Ascending aorta (tissue), 2 donors: ENCODE results near the gene KCNQ1. TPM values are rescaled to one million over a fixed set of nuclear protein-coding genes. Genes with fewer than 3 reads are reported as not detected.
A peak's percentile ranks its signal among the peaks of the same experiment; 100 is the strongest.

ENCODE experiments used
- DNase-seq, 2 donors: peaks; one replicate each; pipeline ENCODE4 v3.0.0-alpha.2; 2019; ENCODE audit warnings: low spot score in 2 of 2
- H3K27ac ChIP-seq, 2 donors: fragments of 200-600 bp; sonication (generic); one replicate each; pipeline ENCODE4 v1.5.1; 2016 to 2017; ENCODE audit warnings: mild to moderate bottlenecking in 1 of 2
- H3K27me3 ChIP-seq: fragments of 200-600 bp; sonication (generic); one replicate; pipeline ENCODE4 v1.5.1; 2017
- H3K36me3 ChIP-seq, 2 donors: fragments of 200-600 bp; sonication (generic); one replicate each; pipeline ENCODE4 v1.5.1; 2016
- H3K4me1 ChIP-seq, 2 donors: fragments of 200-600 bp; sonication (generic); one replicate each; pipeline ENCODE4 v1.5.1; 2016 to 2017; ENCODE audit warnings: mild to moderate bottlenecking in 1 of 2
- H3K4me3 ChIP-seq, 2 donors: fragments of 200-600 bp; sonication (generic); one replicate each; pipeline ENCODE4 v1.5.1; 2016 to 2017; ENCODE audit warnings: mild to moderate bottlenecking in 1 of 2
- H3K9me3 ChIP-seq, 2 donors: fragments of 200-600 bp; sonication (generic); one replicate each; pipeline ENCODE4 v1.5.1; 2016
- CTCF ChIP-seq, 3 experiments: fragments of 200-600 bp in 2 of 3; fragments of 450-650 bp in 1 of 3; sonication (generic) in 2 of 3; IDR thresholded peaks; one replicate each; pipeline ENCODE4 v1.5.1; 2016 to 2019; ENCODE audit warnings: antibody characterized with exemption in 3 of 3, mild to moderate bottlenecking in 1 of 3, moderate library complexity in 1 of 3
- intact Hi-C: fragments of 100-400 bp; cut with DNase I; formaldehyde crosslinking; loops from one replicate; pipeline ENCODE4 v1.15.1; 2023
- total RNA-seq: library from RNA; depleted of rRNA; stranded (reverse); fragments of >200 nt; gene quantifications from one replicate; pipeline ENCODE4 v1.1.0, GENCODE V29; 2016

Gene KCNQ1
- total RNA-seq, 1 donor from 2014 or later = 2.3 TPM

- no peaks in the 10 kb centered on the region for H3K36me3 ChIP-seq
- H3K27ac ChIP-seq = no peak overlapping the region
- peak; percentile 1 to 39 for DNase-seq
Measured at GRCh38 chr11:2585566-2586086, 140.8 kb downstream of the KCNQ1 start.

GRCh38 chr11:2586087-2586792 lies 141.4 kb downstream of the KCNQ1 start:
- Histone ChIP-seq H3K27ac (no peak overlapping the region), H3K4me3 (no peak overlapping the region), H3K36me3 (no peaks in the 10 kb centered on the region), H3K4me1 (no peaks in the 10 kb centered on the region), H3K27me3 (no peaks in the 10 kb centered on the region), H3K9me3 (no peaks in the 10 kb centered on the region)
- TF ChIP-seq CTCF (IDR thresholded peaks at IDR 0.05) = no peak
- intact Hi-C loops = no loop called here
- DNase-seq = peak in 1 of 2 donors; percentile 56

More at GRCh38 chr11:2585566-2586086, 140.8 kb downstream of the KCNQ1 start:
- Histone ChIP-seq H3K4me3 (no peak overlapping the region), H3K27me3 (no peaks in the 10 kb centered on the region), H3K9me3 (no peaks in the 10 kb centered on the region), H3K4me1 (no peaks in the 10 kb centered on the region)
- intact Hi-C loops = no loop called here
- TF ChIP-seq CTCF (IDR thresholded peaks at IDR 0.05) = no peak

DNA sequence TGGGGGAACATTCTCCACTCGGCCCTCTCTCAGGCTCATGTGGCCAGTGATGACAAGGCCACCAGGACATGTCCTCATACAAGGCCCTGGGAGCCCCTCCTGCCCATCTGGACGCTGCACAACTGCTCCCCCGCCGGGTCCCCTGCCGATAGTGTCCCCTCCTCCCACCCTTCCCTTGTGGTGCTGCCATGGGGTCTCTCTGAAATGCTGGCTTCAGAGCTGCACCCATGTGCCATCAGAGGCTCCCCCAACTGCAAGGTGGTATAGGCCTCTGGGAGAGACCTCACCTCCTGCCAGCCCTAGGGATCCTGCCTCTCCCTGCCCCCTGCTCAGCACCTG lies 142.0 kb downstream of the KCNQ1 start:
- Histone ChIP-seq H3K27ac (no peak overlapping the region), H3K4me3 (no peak overlapping the region), H3K9me3 (no peaks in the 10 kb centered on the region), H3K36me3 (no peaks in the 10 kb centered on the region), H3K27me3 (no peaks in the 10 kb centered on the region), H3K4me1 (no peaks in the 10 kb centered on the region)
- intact Hi-C loops = no loop called here
- DNase-seq = no peak
- no peak for TF ChIP-seq CTCF (IDR thresholded peaks at IDR 0.05)

- Histone ChIP-seq H3K4me3 (no peak overlapping the region), H3K9me3 (no peaks in the 10 kb centered on the region), H3K27ac (no peak overlapping the region), H3K36me3 (no peaks in the 10 kb centered on the region), H3K4me1 (no peaks in the 10 kb centered on the region), H3K27me3 (no peaks in the 10 kb centered on the region)
- intact Hi-C loops = no loop called here
- no peak for TF ChIP-seq CTCF (IDR thresholded peaks at IDR 0.05)
- peak in 1 of 2 donors; percentile 0 for DNase-seq
Measured at GRCh38 chr11:2587132-2587930, 142.5 kb downstream of the KCNQ1 start.

DNA sequence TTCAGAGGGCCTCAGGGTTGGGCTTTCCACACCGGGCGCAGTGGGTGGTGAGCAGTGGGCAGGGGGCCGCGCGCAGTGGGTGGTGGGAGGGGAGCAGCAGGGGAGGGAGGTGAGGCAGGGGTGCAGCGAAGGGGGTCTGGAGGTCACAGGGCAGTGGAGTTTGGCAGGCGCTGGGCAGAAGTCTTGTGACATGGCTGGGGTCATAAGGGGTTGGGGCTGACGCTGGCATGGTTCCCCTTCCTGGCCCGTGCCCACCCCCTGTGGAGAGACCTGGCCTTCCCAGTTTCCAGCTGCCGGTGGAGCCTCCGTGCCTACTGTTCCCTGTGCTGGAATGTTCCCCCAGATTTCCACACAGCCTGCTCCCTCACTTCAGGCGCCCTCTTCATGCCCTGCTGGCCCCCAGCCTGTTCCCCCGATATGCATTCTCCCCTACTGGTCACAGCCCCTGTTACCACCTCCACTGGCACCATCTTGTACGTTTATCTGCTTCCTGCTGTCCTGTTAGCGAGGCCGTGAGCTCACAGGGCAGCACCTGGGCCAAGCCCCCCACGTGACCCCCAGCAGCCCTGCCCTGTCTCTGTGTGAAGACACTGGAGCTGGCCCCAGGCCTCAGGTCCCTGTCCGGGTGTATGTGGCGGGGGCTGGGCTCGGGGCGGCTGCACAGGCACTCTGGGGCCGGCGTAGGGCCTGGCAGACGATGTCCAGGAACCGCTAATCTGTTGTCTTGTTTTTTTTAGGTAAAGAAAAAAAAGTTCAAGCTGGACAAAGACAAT lies 143.4 kb downstream of the KCNQ1 start:
- Histone ChIP-seq H3K27ac (no peak overlapping the region), H3K4me1 (no peaks in the 10 kb centered on the region), H3K36me3 (no peaks in the 10 kb centered on the region), H3K9me3 (no peaks in the 10 kb centered on the region), H3K27me3 (no peaks in the 10 kb centered on the region), H3K4me3 (no peak overlapping the region)
- intact Hi-C loops = no loop called here
- no peak for TF ChIP-seq CTCF (IDR thresholded peaks at IDR 0.05)
- DNase-seq = no peak
